Measurements from ENCODE around the gene ZNF750.

DNA sequence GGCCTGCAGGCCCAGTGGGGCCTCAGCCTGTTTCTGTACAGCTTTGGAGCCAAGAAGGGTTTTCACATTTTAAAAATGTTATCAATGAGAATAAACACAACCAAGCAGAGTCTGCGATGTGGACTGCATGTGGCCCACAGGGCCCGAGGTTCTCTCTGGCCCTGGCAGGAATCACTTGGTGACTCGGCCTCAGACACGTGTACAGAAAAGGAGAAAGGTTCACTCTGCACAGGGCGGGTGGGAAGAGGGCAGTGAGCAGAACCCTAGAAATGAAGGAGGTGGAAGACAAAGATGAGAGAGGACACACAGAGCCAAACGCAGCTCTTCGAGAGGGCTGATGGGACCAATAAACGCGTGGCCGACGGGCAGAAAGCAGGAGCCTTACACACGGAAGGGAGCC is 11.6 kb upstream of the ZNF750 start:
- TF ChIP-seq, protein P1, sequence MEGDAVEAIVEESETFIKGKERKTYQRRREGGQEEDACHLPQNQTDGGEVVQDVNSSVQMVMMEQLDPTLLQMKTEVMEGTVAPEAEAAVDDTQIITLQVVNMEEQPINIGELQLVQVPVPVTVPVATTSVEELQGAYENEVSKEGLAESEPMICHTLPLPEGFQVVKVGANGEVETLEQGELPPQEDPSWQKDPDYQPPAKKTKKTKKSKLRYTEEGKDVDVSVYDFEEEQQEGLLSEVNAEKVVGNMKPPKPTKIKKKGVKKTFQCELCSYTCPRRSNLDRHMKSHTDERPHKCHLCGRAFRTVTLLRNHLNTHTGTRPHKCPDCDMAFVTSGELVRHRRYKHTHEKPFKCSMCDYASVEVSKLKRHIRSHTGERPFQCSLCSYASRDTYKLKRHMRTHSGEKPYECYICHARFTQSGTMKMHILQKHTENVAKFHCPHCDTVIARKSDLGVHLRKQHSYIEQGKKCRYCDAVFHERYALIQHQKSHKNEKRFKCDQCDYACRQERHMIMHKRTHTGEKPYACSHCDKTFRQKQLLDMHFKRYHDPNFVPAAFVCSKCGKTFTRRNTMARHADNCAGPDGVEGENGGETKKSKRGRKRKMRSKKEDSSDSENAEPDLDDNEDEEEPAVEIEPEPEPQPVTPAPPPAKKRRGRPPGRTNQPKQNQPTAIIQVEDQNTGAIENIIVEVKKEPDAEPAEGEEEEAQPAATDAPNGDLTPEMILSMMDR (IDR thresholded peaks at IDR 0.05): no peak
- TF ChIP-seq POLR2A (IDR thresholded peaks at IDR 0.05): no peak
